Measurements from ENCODE around the gene SNRPA1. TPM values are rescaled to one million over a fixed set of nuclear protein-coding genes. Genes with fewer than 3 reads are reported as not detected.
A peak's percentile ranks its signal among the peaks of the same experiment; 100 is the strongest.

SNRPA1 gene
- total RNA-seq, 4 donors from 2014 or later, result 19.9 to 35.7 (median 25.2) TPM

- H3K9me3 ChIP-seq, result no peaks in the 10 kb centered on the region
- H3K4me3 ChIP-seq, result no peak overlapping the region
- 96% methylated on average over 12 of the region's 14 CpGs for WGBS
- peaks cover 50 to 98% (median 95%) of the 10 kb centered on the region in 4 donors for H3K4me1 ChIP-seq
- no peak for DNase-seq (ENCODE audit: extremely low spot score)
- peaks cover 0 to 10% (median 0%) of the 10 kb centered on the region in 4 donors for H3K36me3 ChIP-seq
- intact Hi-C loops (cut with DNase I), result loop anchor here (5.0 kb wide), 1 partner anchor 43 kb away; no protein-coding TSS in a partner anchor
- H3K27me3 ChIP-seq, result no peaks in the 10 kb centered on the region
- peak overlapping the region in 2 of 4 donors; percentile 3 for H3K27ac ChIP-seq (replicated peaks in 1 of 4)
- TF ChIP-seq POLR2A (IDR thresholded peaks at IDR 0.05; ENCODE audit: low read depth) (no peak), POLR2AphosphoS5 (IDR thresholded peaks at IDR 0.05) (no peak), CTCF (IDR thresholded peaks at IDR 0.05) (no peak), EP300 (IDR thresholded peaks at IDR 0.05) (no peak)
Observed at GRCh38 chr15:101244889-101245668, 50.0 kb downstream of the SNRPA1 start.

DNA sequence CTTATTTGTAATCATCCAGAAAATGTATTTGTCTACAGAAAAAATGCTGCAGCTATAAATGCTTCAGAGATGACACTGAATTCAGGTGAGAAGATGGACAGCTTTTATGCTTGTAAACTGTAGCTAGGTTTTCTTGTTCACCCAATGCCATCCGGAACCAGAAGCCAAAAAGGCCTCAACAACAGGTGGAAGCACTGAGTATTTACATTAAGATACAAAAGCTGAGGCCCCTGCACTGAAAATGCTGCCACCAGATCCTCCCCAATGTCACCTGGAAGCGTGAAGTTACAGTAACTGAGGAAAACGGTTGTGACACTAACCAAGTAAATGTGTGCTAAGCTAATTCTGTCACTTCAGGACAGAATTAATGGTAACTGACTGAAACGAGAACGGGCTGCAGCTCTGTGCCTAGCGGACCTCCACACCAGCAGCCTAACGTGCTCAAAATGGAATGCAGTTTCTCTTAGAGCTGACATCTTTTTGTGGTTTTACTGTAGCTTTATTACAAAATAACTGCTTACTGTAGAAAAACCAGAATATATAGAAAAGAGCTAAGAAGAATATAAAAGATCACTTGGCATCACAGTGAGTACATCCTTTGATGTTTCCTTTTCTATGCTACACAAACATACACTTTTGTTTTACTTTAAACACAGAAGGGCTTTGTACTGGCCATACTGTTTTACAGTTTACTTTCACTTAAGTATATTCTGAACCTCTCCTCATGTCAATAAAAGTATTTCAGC, 50.8 kb downstream of the SNRPA1 start:
- no peaks in the 10 kb centered on the region for H3K27me3 ChIP-seq
- peak overlapping the region in 3 of 4 donors; percentile 1 to 28 (median 3) for H3K27ac ChIP-seq (replicated peaks in 1 of 4)
- 52% methylated on average over 7 of the region's 7 CpGs for WGBS
- no peaks in the 10 kb centered on the region for H3K9me3 ChIP-seq
- no peak for DNase-seq (ENCODE audit: extremely low spot score)
- intact Hi-C loops (cut with DNase I), result no loop called here
- TF ChIP-seq POLR2AphosphoS5 (IDR thresholded peaks at IDR 0.05), result no peak
- TF ChIP-seq EP300 (IDR thresholded peaks at IDR 0.05), result no peak
- no peak for TF ChIP-seq POLR2A (IDR thresholded peaks at IDR 0.05; ENCODE audit: low read depth)
- no peak for TF ChIP-seq CTCF (IDR thresholded peaks at IDR 0.05)
- H3K4me3 ChIP-seq, result no peak overlapping the region
- H3K4me1 ChIP-seq, result peaks cover 41 to 98% (median 95%) of the 10 kb centered on the region in 4 donors
- H3K36me3 ChIP-seq, result peaks cover 0 to 10% (median 0%) of the 10 kb centered on the region in 4 donors

GRCh38 chr15:101243420-101243819, 51.6 kb downstream of the SNRPA1 start:
- TF ChIP-seq CTCF (IDR thresholded peaks at IDR 0.05) (no peak), POLR2A (IDR thresholded peaks at IDR 0.05; ENCODE audit: low read depth) (no peak), POLR2AphosphoS5 (IDR thresholded peaks at IDR 0.05) (no peak), EP300 (IDR thresholded peaks at IDR 0.05) (no peak)
- H3K4me3 ChIP-seq, result no peak overlapping the region
- intact Hi-C loops (cut with DNase I), result no loop called here
- no peak for DNase-seq (ENCODE audit: extremely low spot score)
- WGBS, result 93% methylated on average over 8 of the region's 9 CpGs
- peak overlapping the region in 2 of 4 donors; percentile 22 to 53 for H3K27ac ChIP-seq (replicated peaks in 1 of 4)
- peaks cover 0 to 9% (median 0%) of the 10 kb centered on the region in 4 donors for H3K36me3 ChIP-seq
- H3K27me3 ChIP-seq, result no peaks in the 10 kb centered on the region
- no peaks in the 10 kb centered on the region for H3K9me3 ChIP-seq
- H3K4me1 ChIP-seq, result peaks cover 38 to 96% (median 95%) of the 10 kb centered on the region in 4 donors

GRCh38 chr15:101242999-101243336, 52.1 kb downstream of the SNRPA1 start:
- intact Hi-C loops (cut with DNase I), result no loop called here
- H3K9me3 ChIP-seq, result no peaks in the 10 kb centered on the region
- no peak overlapping the region for H3K4me3 ChIP-seq
- no peaks in the 10 kb centered on the region for H3K27me3 ChIP-seq
- H3K27ac ChIP-seq (replicated peaks in 1 of 4), result peak overlapping the region in 2 of 4 donors; percentile 52 to 53
- 55% methylated on average over 6 of the region's 6 CpGs for WGBS
- DNase-seq (ENCODE audit: extremely low spot score), result no peak
- peaks cover 0 to 4% (median 0%) of the 10 kb centered on the region in 4 donors for H3K36me3 ChIP-seq
- no peak for TF ChIP-seq CTCF (IDR thresholded peaks at IDR 0.05)
- no peak for TF ChIP-seq EP300 (IDR thresholded peaks at IDR 0.05)
- TF ChIP-seq POLR2A (IDR thresholded peaks at IDR 0.05; ENCODE audit: low read depth), result no peak
- no peak for TF ChIP-seq POLR2AphosphoS5 (IDR thresholded peaks at IDR 0.05)
- H3K4me1 ChIP-seq, result peaks cover 38 to 96% (median 93%) of the 10 kb centered on the region in 4 donors

Measured in esophagus muscularis mucosa (tissue), 4 donors.